IMR-90 (cell line): ENCODE data around the gene NRF1. TPM values are rescaled to one million over a fixed set of nuclear protein-coding genes. Genes with fewer than 3 reads are reported as not detected.

Experiments used
- ATAC-seq: fragments of 200-7000 bp; cut with Tn5 transposase; 2 replicates; pipeline ENCODE4 v1.9.1; 2020; ENCODE audit warnings: low read depth, mild to moderate bottlenecking, moderate library complexity
- BruUV-seq: library from RNA; stranded (reverse); fragments of 400-500 nt; replicated peaks from 2 replicates; lab custom pipeline; 2021; lab: Mats Ljungman, UMichigan
- CTCF ChIA-PET: fragments of 300-600 bp; formaldehyde crosslinking; extraction: SDS; loops from one replicate; lab custom pipeline; 2021; ENCODE audit warnings: antibody characterized with exemption; lab: Yijun Ruan, JAX
- POLR2A ChIA-PET: fragments of 300-600 bp; sonication (Branson Sonifier 250); formaldehyde crosslinking; loops from one replicate; lab custom pipeline; 2022; ENCODE audit warnings: antibody characterized with exemption; ENCODE audit not compliant: unreplicated experiment; lab: Charles Lee
- DNase-seq: peaks from one replicate; pipeline ENCODE4 v3.0.0; 2013
- H2AFZ ChIP-seq: replicated peaks from 2 replicates; pipeline ENCODE3; 2013; ENCODE audit warnings: low read length, mild to moderate bottlenecking; ENCODE audit not compliant: poor library complexity
- H2AK5ac ChIP-seq: 2 replicates; pipeline ENCODE4 v1.6.1; 2013; ENCODE audit warnings: low read depth, low read length, inconsistent platforms
- H2AK9ac ChIP-seq: replicated peaks from 2 replicates; pipeline ENCODE3; 2013; ENCODE audit warnings: mild to moderate bottlenecking, low read depth, low read length, moderate library complexity; ENCODE audit not compliant: poor library complexity
- H2BK120ac ChIP-seq: 2 replicates; pipeline ENCODE4 v1.6.1; 2013; ENCODE audit warnings: low read depth, low read length, inconsistent platforms
- H2BK15ac ChIP-seq: 3 replicates; pipeline ENCODE4 v1.6.1; 2013; ENCODE audit warnings: low read depth, low read length, inconsistent platforms
- H2BK20ac ChIP-seq: 2 replicates; pipeline ENCODE4 v1.6.1; 2013; ENCODE audit warnings: low read depth, mild to moderate bottlenecking, inconsistent platforms, low read length, moderate library complexity
- H2BK5ac ChIP-seq: 2 replicates; pipeline ENCODE4 v1.6.1; 2013; ENCODE audit warnings: mild to moderate bottlenecking, low read depth, low read length, inconsistent platforms; ENCODE audit not compliant: poor library complexity, severe bottlenecking
- H3K14ac ChIP-seq: replicated peaks from 2 replicates; pipeline ENCODE4 v1.6.1; 2013; ENCODE audit warnings: low read depth, low read length, inconsistent platforms
- H3K18ac ChIP-seq: 2 replicates; pipeline ENCODE4 v1.6.1; 2013; ENCODE audit warnings: low read depth, low read length, control low read depth
- H3K23ac ChIP-seq: 2 replicates; pipeline ENCODE4 v1.6.1; 2013; ENCODE audit warnings: low read depth, low read length, inconsistent platforms
- H3K27ac ChIP-seq: 2 replicates; pipeline ENCODE4 v1.5.1; 2013; ENCODE audit warnings: mild to moderate bottlenecking, control low read depth, low read length; ENCODE audit not compliant: insufficient read depth
- H3K27me3 ChIP-seq: 2 replicates; pipeline ENCODE4 v1.6.1; 2013; ENCODE audit warnings: low read length; ENCODE audit not compliant: control insufficient read depth, insufficient read depth
- H3K36me3 ChIP-seq: 2 replicates; pipeline ENCODE4 v1.6.1; 2013; ENCODE audit warnings: low read length, mixed read lengths; ENCODE audit not compliant: control insufficient read depth, insufficient read depth
- H3K4ac ChIP-seq: 2 replicates; pipeline ENCODE4 v1.6.1; 2013; ENCODE audit warnings: low read depth, low read length, inconsistent platforms
- H3K4me1 ChIP-seq: 2 replicates; pipeline ENCODE4 v1.6.1; 2013; ENCODE audit warnings: low read length, mixed read lengths; ENCODE audit not compliant: control insufficient read depth, insufficient read depth
- H3K4me2 ChIP-seq: 2 replicates; pipeline ENCODE4 v1.6.1; 2013; ENCODE audit warnings: low read depth, mild to moderate bottlenecking, control low read depth, low read length, moderate library complexity
- H3K4me3 ChIP-seq: 2 replicates; pipeline ENCODE4 v1.5.1; 2013; ENCODE audit warnings: low read depth, mild to moderate bottlenecking, control low read depth, low read length, moderate library complexity; ENCODE audit not compliant: insufficient read depth
- H3K56ac ChIP-seq: 2 replicates; pipeline ENCODE4 v1.6.1; 2013; ENCODE audit warnings: low read length, inconsistent platforms; ENCODE audit not compliant: insufficient read depth; ENCODE audit errors: extremely low read depth
- H3K79me1 ChIP-seq, 2 experiments: 2 replicates each; pipeline ENCODE4 v1.6.1; 2013; ENCODE audit warnings: low read length in 2 of 2, inconsistent platforms in 1 of 2, low read depth in 1 of 2
- H3K9ac ChIP-seq: 2 replicates; pipeline ENCODE4 v1.6.1; 2013; ENCODE audit warnings: low read depth, low read length, control low read depth
- H3K9me1 ChIP-seq: 2 replicates; pipeline ENCODE4 v1.6.1; 2013; ENCODE audit warnings: low read length, inconsistent platforms; ENCODE audit not compliant: insufficient read depth
- H3K9me3 ChIP-seq: 2 replicates; pipeline ENCODE4 v1.6.1; 2013; ENCODE audit warnings: low read length; ENCODE audit not compliant: control insufficient read depth, insufficient read depth
- H4K20me1 ChIP-seq: 2 replicates; pipeline ENCODE4 v1.6.1; 2013; ENCODE audit warnings: low read length, inconsistent platforms; ENCODE audit not compliant: insufficient read depth
- H4K5ac ChIP-seq: 2 replicates; pipeline ENCODE4 v1.6.1; 2013; ENCODE audit warnings: mild to moderate bottlenecking, low read depth, low read length, control low read depth
- H4K8ac ChIP-seq, 2 experiments: 2 replicates each; pipeline ENCODE4 v1.6.1; 2013; ENCODE audit warnings: low read depth in 2 of 2, low read length in 2 of 2, control low read depth in 1 of 2, inconsistent platforms in 1 of 2
- H4K91ac ChIP-seq: 2 replicates; pipeline ENCODE4 v1.6.1; 2013; ENCODE audit warnings: low read depth, low read length, inconsistent platforms; ENCODE audit not compliant: insufficient read depth
- MAZ ChIP-seq: IDR thresholded peaks from 2 replicates; pipeline ENCODE4 v1.6.1; 2012; ENCODE audit warnings: low read depth, mild to moderate bottlenecking, low read length, improper control_type of control experiment, moderate library complexity, borderline replicate concordance
- WGBS, 2 experiments: methylation state at CpG; one replicate each; pipeline versions ENCODE4 v1.1.5 to v1.1.7; 2013; ENCODE audit warnings: missing lambda C conversion rate in 2 of 2; ENCODE audit not compliant: insufficient read length in 1 of 2; ENCODE audit errors: extremely low coverage in 2 of 2; 5-methylcytosine and 5-hydroxymethylcytosine counted together
- dilution Hi-C: fragments of 300-500 bp; cut with HindIII; formaldehyde crosslinking; loops from one replicate; pipeline ENCODE4 v1.14.3; 2018; ENCODE audit warnings: low sequenced_read_pairs; ENCODE audit not compliant: unreplicated experiment
- in situ Hi-C: fragments of 300-500 bp; cut with MboI; formaldehyde crosslinking; loops from 3 replicates; pipeline ENCODE4 v1.14.3; 2019; ENCODE audit warnings: low sequenced_read_pairs, inconsistent platforms, mixed read lengths
- intact Hi-C: fragments of 100-400 bp; cut with micrococcal nuclease; formaldehyde crosslinking; loops from 2 replicates; pipeline ENCODE4 v1.10.0; 2022
- polyA plus RNA-seq, 3 experiments: library from polyadenylated mRNA; depleted of rRNA; stranded (reverse); fragments of >200 nt; gene quantifications; 2 replicates each; pipeline ENCODE4 v1.2.3, GENCODE V29; 2012; ENCODE audit warnings: low replicate concordance in 1 of 3
- total RNA-seq: library from RNA; depleted of rRNA; stranded (reverse); fragments of >200 nt; gene quantifications from 2 replicates; pipeline ENCODE4 v1.2.3, GENCODE V29; 2012

Gene NRF1
- total and polyA plus RNA-seq, 2 of the 4 experiments (the other 2 are of a cell fraction), result 11.4 to 15.8 TPM

- no peak for TF ChIP-seq MAZ
Measured at GRCh38 chr7:129764247-129765084, 152.9 kb downstream of the NRF1 start (continued).

GRCh38 chr7:129765352-129765751 lies 153.8 kb downstream of the NRF1 start:
- Histone ChIP-seq H4K5ac (no peak overlapping the region), H3K27me3 (peaks cover 18% of the 10 kb centered on the region; the same call in 1 of the 2 replicates), H3K79me1 (no peaks in the 10 kb centered on the region), H3K4me3 (no peak overlapping the region), H2AFZ (no peak overlapping the region), H3K4ac (no peak overlapping the region), H3K23ac (no peak overlapping the region), H4K20me1 (no peaks in the 10 kb centered on the region), H3K14ac (no peak overlapping the region), H3K4me1 (no peaks in the 10 kb centered on the region), H2BK20ac (no peak overlapping the region), H3K56ac (no peak overlapping the region), H4K91ac (no peak overlapping the region), H3K36me3 (no peaks in the 10 kb centered on the region), H2AK5ac (no peak overlapping the region), H2BK120ac (no peak overlapping the region), H3K9me1 (no peaks in the 10 kb centered on the region), H2AK9ac (no peak overlapping the region), H3K4me2 (no peak overlapping the region), H4K8ac (no peak overlapping the region), H3K27ac (no peak overlapping the region), H3K18ac (no peak overlapping the region), H3K9ac (no peak overlapping the region), H2BK5ac (no peak overlapping the region), H2BK15ac (no peak overlapping the region), H3K9me3 (no peaks in the 10 kb centered on the region)
- ChIA-PET CTCF (no interaction called here), POLR2A (no interaction called here)
- DNase-seq (no peak), ATAC-seq (no peak)
- in situ Hi-C loops (no loop called here), dilution Hi-C loops (no loop called here), intact Hi-C loops (no loop called here)
- WGBS, 2 experiments, result no CpG with 5 or more reads among the region's 3 CpGs
- no TSS peak for BruUV-seq
- no peak for TF ChIP-seq MAZ
